SK-N-SH (cell line): Measurements from ENCODE around the gene KCNH4.

ENCODE experiments used
- CTCF ChIP-seq: fragments of 200-600 bp; sonication (generic); IDR thresholded peaks from 2 replicates; pipeline ENCODE4 v1.6.1; 2017; ENCODE audit warnings: antibody characterized with exemption, mild to moderate bottlenecking, moderate library complexity
- EZH2phosphoT487 ChIP-seq: fragments of 200-600 bp; sonication (generic); IDR thresholded peaks from 2 replicates; pipeline ENCODE4 v1.6.1; 2017; ENCODE audit warnings: low read depth, mixed run types, mild to moderate bottlenecking, antibody characterized with exemption, moderate library complexity, borderline replicate concordance
- FOSL2 ChIP-seq: IDR thresholded peaks from 2 replicates; pipeline ENCODE4 v1.4.0; 2012; ENCODE audit warnings: low read depth, mild to moderate bottlenecking, moderate library complexity, borderline replicate concordance
- FOXM1 ChIP-seq: IDR thresholded peaks from 2 replicates; pipeline ENCODE4 v1.4.0; 2012; ENCODE audit warnings: low read depth, mild to moderate bottlenecking
- GABPA ChIP-seq: IDR thresholded peaks from 2 replicates; pipeline ENCODE4 v1.4.0; 2012; ENCODE audit warnings: low read depth, mild to moderate bottlenecking
- JUND ChIP-seq: IDR thresholded peaks from 2 replicates; pipeline ENCODE4 v1.4.0; 2012
- MAX ChIP-seq: IDR thresholded peaks from 2 replicates; pipeline ENCODE4 v1.4.0; 2012; ENCODE audit warnings: low read depth
- POLR2AphosphoS5 ChIP-seq: IDR thresholded peaks from 2 replicates; pipeline ENCODE4 v1.6.1; 2012; ENCODE audit warnings: low read depth, low read length
- RCOR1 ChIP-seq: fragments of 150-350 bp; IDR thresholded peaks from 2 replicates; pipeline ENCODE4 v1.6.1; 2017; ENCODE audit warnings: antibody characterized with exemption, low read length
- REST ChIP-seq: IDR thresholded peaks from 2 replicates; pipeline ENCODE4 v1.6.1; 2012; ENCODE audit warnings: mild to moderate bottlenecking, low read depth, low read length, moderate library complexity
- SMC3 ChIP-seq: IDR thresholded peaks from 2 replicates; pipeline ENCODE4 v1.6.1; 2012; ENCODE audit warnings: low read depth, low read length, improper control_type of control experiment
- TEAD4 ChIP-seq: IDR thresholded peaks from 2 replicates; pipeline ENCODE4 v1.4.0; 2012; ENCODE audit warnings: mild to moderate bottlenecking, borderline replicate concordance; ENCODE audit not compliant: insufficient read depth
- ZBTB33 ChIP-seq: IDR thresholded peaks from 2 replicates; pipeline ENCODE4 v1.4.0; 2012; ENCODE audit warnings: low read depth, borderline replicate concordance

- TF ChIP-seq CTCF (no peak), FOXM1 (no peak), MAX (no peak), EZH2phosphoT487 (no peak), REST (no peak), POLR2AphosphoS5 (no peak), RCOR1 (no peak), GABPA (no peak), ZBTB33 (no peak), JUND (no peak), TEAD4 (no peak), FOSL2 (no peak), SMC3 (no peak)
Measured at GRCh38 chr17:42132941-42133340, 48.0 kb downstream of the KCNH4 start.
